HG02763 (cell line): ENCODE measurements around the gene SLIT3.

ENCODE experiments used
- ATAC-seq: cut with Tn5 transposase; IDR thresholded peaks from one replicate; pipeline ENCODE4 v1.9.1; 2021; ENCODE audit warnings: mild to moderate bottlenecking, moderate library complexity; ENCODE audit not compliant: unreplicated experiment

Gene SLIT3

DNA sequence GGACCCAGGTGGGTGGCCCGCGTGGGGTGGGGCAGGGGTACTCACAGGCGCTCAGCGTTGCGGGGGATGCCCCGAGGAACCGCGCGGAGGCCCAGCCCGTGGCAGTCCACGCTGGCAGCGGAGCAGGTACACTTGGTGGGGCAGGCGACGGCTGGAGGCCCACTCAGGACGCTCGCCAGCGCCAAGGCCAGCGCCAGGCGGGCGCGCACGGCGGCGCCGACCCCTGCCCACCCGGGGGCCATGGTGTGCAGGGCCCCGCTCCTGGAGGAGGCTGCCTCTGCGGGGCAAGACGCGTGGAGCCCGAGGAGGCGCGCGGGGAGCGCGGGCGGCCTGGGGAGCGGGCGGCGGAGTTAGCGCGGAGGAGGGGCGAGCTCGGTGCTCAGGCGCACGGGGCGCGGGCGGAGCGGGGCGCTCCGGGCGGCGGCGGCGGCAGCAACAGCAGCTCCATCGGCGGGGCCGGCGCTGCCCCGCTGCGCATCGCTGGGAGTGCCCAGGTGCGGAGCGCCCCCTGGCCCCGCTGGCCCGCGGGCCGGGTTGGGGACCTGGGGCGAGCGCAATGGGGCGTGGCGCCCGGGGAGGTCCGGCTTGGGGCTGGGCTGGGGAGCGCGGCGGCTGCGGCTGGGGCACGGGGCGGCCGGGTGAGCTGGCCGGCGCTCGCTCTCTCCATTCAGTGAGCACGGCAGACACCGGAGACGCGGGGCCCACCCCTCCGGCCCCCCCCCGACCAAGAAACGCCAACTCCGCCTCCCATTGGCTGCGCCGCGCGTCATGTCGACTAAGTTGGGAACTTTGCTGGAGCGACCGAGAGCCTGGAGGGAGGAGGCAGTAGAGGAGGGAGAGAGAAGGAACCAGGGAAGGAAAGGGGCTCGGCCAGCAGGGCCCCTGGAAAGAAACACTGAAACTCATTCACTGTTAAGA lies at the start of gene SLIT3:
Gene SLIT3, minus strand, starts transcription at position 672 of the 918 bp plus-strand sequence. Its CDS starts 430 bp downstream, at position 242.
- ATAC-seq = no peak

DNA sequence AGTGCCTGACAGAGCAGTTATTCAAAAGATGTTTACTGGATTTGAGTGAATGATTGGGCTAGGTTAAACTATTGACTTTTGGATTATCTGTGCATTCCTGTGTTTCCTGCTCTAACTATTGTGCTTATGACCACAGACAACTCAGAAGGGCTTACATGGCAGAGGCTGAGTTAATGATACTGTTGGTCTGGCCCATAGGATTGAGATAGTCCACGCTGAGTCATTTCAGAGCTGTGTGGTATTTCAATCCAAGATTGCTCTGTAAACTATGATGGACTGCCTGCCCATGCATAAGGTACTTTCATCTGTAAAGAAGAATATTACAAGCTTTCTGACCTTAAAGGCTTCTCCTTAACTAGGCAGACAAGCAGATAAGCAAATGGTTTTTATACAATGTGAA lies 49.1 kb upstream of the SLIT3 start:
- no peak for ATAC-seq

GRCh38 chr5:169347786-169348185 lies 46.8 kb upstream of the SLIT3 start:
- ATAC-seq = no peak

GRCh38 chr5:169344629-169345028 lies 43.7 kb upstream of the SLIT3 start:
- ATAC-seq = no peak

DNA sequence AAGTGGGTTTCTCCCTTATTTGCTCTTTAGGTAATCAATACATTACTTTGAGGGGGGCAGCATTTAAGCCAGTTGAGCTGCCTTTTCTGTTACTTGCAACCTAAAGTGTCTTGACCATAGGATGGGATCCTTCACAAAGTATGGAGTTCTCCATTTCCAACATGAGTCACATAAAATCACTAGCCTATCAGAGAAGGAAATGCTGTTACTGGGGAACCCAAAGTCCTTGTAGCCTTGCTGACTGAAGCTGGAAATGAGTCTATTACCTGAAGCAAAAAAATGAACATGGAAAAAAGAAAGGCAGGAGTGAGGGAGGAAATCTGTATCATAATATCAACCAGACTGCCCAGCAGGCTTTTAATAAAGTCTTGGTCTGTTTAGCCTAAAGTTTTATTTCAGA lies 42.8 kb upstream of the SLIT3 start:
- no peak for ATAC-seq

- ATAC-seq = no peak
Observed at GRCh38 chr5:169341556-169341955, 40.6 kb upstream of the SLIT3 start.

DNA sequence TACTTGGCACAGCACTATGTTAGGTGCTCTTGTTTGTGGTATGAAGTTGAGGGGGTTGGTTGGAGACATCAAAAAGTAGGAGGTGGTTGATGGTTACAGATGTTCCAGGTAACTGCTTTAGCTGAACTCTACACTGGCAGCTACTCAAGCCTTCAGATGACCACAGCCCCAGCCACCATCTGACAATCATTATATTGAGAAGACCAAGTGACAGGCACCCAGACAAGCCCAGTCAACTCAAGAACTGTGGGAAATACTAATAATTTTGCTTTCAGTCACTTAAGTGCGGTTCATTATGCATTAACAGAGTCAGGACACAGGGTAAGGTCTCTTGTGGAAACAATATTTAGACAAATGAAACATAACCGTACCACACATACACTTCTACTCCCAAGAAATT lies 38.9 kb upstream of the SLIT3 start:
- peak; percentile 79 for ATAC-seq

DNA sequence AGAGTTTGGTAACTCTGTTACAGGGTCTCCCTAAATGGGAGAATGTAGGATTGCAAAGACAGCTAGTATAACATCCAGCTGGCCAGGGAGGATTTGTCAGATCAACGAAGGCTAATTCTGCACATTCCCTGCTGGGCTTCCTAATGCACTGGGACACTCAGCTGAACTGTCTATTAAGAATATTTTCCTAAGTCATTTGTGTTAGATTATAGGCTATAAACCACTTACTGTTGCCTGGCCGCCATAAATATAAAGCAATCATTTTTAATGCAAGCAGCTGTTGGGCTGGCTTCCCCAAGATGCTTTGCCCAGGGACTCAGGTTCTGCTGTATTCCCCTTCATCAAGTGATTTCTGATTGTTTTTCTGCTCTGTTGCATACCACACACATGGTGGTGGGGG lies 35.3 kb upstream of the SLIT3 start:
- ATAC-seq = no peak

GRCh38 chr5:169335806-169336205 lies 34.9 kb upstream of the SLIT3 start:
- no peak for ATAC-seq

- no peak for ATAC-seq
Observed at GRCh38 chr5:169333518-169333917, 32.6 kb upstream of the SLIT3 start.

DNA sequence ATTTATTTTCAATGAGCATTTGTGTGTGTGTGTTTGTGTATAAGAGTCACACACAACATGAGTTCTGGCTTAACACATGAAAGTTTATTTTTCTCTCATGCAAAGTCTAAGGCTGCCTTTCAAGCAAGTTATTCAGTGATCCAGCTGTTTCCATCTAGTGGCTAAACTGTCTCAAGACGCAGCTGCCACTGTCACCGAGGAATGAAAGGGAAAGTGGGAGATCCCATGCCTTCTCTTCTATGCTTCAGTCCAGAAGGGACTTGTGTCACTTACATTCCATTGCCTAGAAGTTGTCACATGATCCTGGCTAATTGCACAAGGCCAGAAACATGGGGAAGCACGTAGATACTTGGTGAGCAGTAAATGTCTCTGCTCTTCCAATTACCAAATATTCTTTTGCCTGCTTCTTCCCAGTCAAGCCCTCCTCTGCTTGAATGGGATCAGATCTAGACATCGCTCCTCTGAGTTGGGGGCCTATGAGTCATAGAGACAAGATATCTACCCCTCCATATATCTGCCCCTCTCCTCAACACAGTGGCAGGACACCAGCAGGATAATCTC lies 30.4 kb upstream of the SLIT3 start:
- no peak for ATAC-seq

- no peak for ATAC-seq
Observed at GRCh38 chr5:169328401-169328800, 27.5 kb upstream of the SLIT3 start.

GRCh38 chr5:169325273-169325672 lies 24.3 kb upstream of the SLIT3 start:
- no peak for ATAC-seq

- ATAC-seq = no peak
Observed at GRCh38 chr5:169318556-169318955, 17.6 kb upstream of the SLIT3 start.

GRCh38 chr5:169307646-169308045 lies 6.7 kb upstream of the SLIT3 start:
- no peak for ATAC-seq

GRCh38 chr5:169305366-169305765 lies 4.4 kb upstream of the SLIT3 start:
- no peak for ATAC-seq

DNA sequence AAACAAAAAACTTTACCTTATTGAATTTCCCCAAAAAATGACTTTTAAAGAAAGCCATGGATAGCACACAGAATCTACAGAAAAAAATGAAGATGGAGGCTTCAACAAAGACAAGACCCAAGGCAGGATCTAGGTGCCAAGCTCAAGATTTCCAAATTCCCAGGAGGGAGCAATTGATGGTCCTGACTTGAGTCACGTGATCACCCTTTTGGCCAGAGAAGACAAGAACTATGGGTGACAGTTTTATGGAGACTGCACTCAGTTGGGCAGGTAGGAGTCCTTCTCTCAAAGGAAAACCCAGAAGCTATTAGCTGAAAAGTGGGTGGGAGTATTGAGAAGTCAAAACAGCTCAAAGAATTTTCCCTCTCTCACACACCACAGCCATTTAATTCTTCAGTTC lies 3.2 kb upstream of the SLIT3 start:
- ATAC-seq = no peak

DNA sequence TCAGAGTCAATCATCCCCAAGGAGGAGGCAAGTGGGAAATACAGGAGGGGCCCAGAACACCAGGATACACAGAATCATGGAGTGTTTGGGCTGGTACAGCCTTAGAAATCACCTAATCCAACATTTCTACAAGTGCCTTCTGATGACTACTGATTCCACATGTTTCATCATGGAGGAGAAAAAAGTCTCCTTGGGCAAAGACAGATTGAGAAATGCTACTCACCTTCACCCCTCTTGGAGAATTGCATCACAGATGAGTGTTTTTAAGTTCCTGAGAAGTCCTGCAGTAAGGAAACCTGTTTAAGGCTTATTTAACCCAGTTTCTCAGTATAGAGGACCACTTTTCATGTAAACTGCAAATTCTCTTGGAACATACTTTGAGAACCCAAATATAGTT lies 2.2 kb upstream of the SLIT3 start:
- ATAC-seq = no peak

DNA sequence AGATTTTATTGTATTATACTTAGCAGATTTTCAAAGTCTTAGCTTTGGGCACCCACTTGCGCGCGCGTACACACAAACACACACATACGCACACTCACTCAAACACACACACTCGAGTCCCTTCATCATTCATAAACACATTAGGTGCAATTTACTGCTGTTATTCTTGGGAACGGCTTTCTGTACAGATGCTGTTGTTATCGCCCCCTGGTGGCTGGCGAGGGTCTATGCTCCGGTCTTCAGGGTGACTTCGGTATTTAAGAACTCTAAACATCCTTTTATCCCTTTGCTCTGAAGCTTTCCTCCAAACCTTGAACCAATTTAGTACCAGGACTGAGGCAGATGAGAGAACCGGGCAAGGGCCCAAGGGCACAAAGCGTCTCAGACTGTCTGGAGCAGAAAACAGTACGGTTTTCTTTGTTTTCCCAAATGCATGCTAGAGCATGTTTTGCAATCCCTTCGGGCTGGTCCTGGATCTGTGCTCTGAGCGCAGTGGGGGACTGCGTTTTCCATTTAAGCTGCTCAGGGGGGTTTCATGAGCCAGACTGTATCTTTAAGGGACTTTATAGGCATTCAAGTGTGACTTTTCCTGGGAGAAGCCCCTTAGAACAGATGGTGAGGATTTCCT lies 1.7 kb upstream of the SLIT3 start:
- peak; percentile 59 for ATAC-seq

DNA sequence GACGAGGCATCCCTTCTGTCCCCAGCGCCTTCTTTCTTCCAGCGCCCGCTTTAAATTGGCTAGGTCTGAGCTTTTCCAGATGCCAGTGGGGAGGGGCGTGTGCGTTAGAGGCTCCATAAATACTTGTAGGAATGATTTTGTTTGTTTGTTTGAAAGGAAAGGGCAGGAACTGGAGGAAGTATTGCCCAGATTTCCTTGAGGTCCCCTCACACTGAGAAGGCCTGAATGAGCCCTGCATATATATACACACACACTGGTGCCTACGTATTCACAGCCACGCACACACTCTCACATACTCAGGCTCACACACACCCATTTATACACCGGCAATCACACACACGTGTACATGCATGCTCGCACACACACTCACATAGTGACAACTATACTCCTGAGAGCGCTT lies 1.0 kb upstream of the SLIT3 start:
- peak; percentile 14 for ATAC-seq

- ATAC-seq = no peak
Observed at GRCh38 chr5:169301386-169301934, 521 bp upstream of the SLIT3 start.
